HS-27A (cell line): ENCODE measurements around the gene LETM1.

Source experiments
- DNase-seq: peaks from one replicate; pipeline ENCODE4 v3.0.0-alpha.2; 2012; ENCODE audit warnings: low read depth, missing footprints

Gene LETM1

GRCh38 chr4:1778642-1779392 lies 77.1 kb downstream of the LETM1 start:
- DNase-seq, result no peak

- DNase-seq, result no peak
Observed at GRCh38 chr4:1777822-1778641, 77.9 kb downstream of the LETM1 start.

- DNase-seq, result no peak
Observed at GRCh38 chr4:1776521-1777161, 79.3 kb downstream of the LETM1 start.

GRCh38 chr4:1775731-1776500 lies 80.0 kb downstream of the LETM1 start:
- no peak for DNase-seq

- DNase-seq, result no peak
Observed at GRCh38 chr4:1773754-1774153, 82.2 kb downstream of the LETM1 start.

- DNase-seq, result no peak
Observed at GRCh38 chr4:1772853-1773538, 83.0 kb downstream of the LETM1 start.

GRCh38 chr4:1771555-1772305 lies 84.2 kb downstream of the LETM1 start:
- DNase-seq, result no peak

- no peak for DNase-seq
Observed at GRCh38 chr4:1770791-1771231, 85.1 kb downstream of the LETM1 start.

GRCh38 chr4:1770245-1770644 lies 85.7 kb downstream of the LETM1 start:
- no peak for DNase-seq

GRCh38 chr4:1769692-1770091 lies 86.3 kb downstream of the LETM1 start:
- DNase-seq, result no peak

- DNase-seq, result no peak
Observed at GRCh38 chr4:1768367-1769034, 87.5 kb downstream of the LETM1 start.

GRCh38 chr4:1767770-1768366 lies 88.1 kb downstream of the LETM1 start:
- DNase-seq, result no peak

- DNase-seq, result no peak
Observed at GRCh38 chr4:1767061-1767769, 88.7 kb downstream of the LETM1 start.

- no peak for DNase-seq
Observed at GRCh38 chr4:1766106-1767060, 89.6 kb downstream of the LETM1 start.

GRCh38 chr4:1765409-1766072 lies 90.4 kb downstream of the LETM1 start:
- DNase-seq, result no peak

- DNase-seq, result no peak
Observed at GRCh38 chr4:1764670-1765069, 91.3 kb downstream of the LETM1 start.

GRCh38 chr4:1763550-1764080 lies 92.3 kb downstream of the LETM1 start:
- DNase-seq, result no peak
